Mammary epithelial cell (primary cell): ENCODE data around the gene FBXL7.

ENCODE experiments used
- EZH2 ChIP-seq: IDR thresholded peaks from 2 replicates; pipeline ENCODE4 v1.6.1; 2012; ENCODE audit warnings: low read length, inconsistent platforms, borderline replicate concordance
- TF ChIP-seq, protein P1 (sequence below), 2 donors: IDR thresholded peaks in 1 of 2; conservative IDR thresholded peaks in 1 of 2; 2 replicates each; pipeline ENCODE4 v1.5.1; 2011 to 2012; ENCODE audit warnings: inconsistent platforms in 2 of 2, low read length in 2 of 2, mild to moderate bottlenecking in 2 of 2, control low read depth in 1 of 2, low read depth in 1 of 2; ENCODE audit not compliant: insufficient read depth in 1 of 2; ENCODE audit errors: extremely low read depth in 1 of 2

DNA sequence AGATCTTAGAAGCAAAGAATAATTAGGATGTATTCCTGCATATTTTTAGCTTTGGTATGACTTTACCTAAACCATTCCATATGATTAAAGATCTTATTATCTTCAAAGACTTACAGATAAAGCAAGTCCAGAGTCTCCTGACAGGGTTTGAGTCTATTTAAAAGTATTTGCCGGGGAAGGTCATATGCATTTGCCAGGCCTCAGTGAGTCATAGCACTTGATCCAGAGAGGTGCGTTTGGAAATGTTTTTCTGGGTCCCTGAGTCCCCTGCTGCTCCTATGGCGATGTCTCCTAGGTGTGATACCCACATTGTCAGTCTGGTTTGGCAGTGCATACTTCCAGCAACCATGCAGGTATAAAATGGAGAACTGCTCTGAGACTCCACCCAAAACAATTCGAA lies 217.0 kb downstream of the FBXL7 start:
- TF ChIP-seq, protein P1, sequence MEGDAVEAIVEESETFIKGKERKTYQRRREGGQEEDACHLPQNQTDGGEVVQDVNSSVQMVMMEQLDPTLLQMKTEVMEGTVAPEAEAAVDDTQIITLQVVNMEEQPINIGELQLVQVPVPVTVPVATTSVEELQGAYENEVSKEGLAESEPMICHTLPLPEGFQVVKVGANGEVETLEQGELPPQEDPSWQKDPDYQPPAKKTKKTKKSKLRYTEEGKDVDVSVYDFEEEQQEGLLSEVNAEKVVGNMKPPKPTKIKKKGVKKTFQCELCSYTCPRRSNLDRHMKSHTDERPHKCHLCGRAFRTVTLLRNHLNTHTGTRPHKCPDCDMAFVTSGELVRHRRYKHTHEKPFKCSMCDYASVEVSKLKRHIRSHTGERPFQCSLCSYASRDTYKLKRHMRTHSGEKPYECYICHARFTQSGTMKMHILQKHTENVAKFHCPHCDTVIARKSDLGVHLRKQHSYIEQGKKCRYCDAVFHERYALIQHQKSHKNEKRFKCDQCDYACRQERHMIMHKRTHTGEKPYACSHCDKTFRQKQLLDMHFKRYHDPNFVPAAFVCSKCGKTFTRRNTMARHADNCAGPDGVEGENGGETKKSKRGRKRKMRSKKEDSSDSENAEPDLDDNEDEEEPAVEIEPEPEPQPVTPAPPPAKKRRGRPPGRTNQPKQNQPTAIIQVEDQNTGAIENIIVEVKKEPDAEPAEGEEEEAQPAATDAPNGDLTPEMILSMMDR (conservative IDR thresholded peaks at IDR 0.05 in 1 of 2, IDR thresholded peaks at IDR 0.05 in 1 of 2; ENCODE audit: extremely low read depth in 1 of 2, insufficient read depth in 1 of 2, low read depth in 1 of 2, low read length in 2 of 2) = no peak
- TF ChIP-seq EZH2 = no peak
